ENCODE data around the gene EI24.

EI24 gene

DNA sequence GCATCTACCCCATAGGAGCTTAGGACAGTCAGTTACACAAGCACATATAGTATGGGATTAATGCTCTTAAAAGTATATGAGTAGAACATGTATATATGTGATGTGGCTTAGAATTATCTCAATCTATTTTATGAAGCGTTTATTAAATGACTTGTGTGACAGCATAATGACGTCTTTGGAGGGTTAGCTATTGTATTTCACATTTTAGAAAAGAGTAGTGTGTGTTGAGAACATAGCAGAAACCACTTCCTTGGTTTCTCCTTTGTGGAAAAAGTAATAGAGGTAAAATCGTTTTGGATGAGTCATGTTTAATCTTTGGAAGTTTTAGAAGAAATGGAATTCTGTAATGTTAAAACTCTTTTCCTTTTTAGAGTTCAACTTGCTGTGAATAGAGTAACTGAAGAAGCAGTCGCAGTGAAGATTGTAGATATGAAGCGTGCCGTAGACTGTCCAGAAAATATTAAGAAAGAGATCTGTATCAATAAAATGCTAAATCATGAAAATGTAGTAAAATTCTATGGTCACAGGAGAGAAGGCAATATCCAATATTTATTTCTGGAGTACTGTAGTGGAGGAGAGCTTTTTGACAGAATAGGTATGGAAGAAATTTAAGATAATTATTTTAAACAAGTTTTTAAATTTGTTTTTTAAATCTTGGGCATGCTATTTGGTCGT is 58.1 kb downstream of the EI24 start:
- no peak for DNase-seq (ENCODE audit: low spot score)
